ENCODE measurements around the gene NDUFA1. TPM values are rescaled to one million over a fixed set of nuclear protein-coding genes. Genes with fewer than 3 reads are reported as not detected.
"Not testable (repeated sequence)": the region's sequence is repeated elsewhere in the genome, so short reads cannot be mapped to it uniquely, and the experiment has no call there.

NDUFA1 gene
- total RNA-seq, 2 experiments from 2014 or later = 110 to 111 TPM

- DNase-seq (peak; percentile 29), ATAC-seq (no peak)
- ChIA-PET POLR2A (interaction anchor here (0.8 kb wide), 1 partner anchor 85 kb away, joined by 3 read pairs; no protein-coding TSS in a partner anchor), CTCF (interaction anchor here (0.7 to 2.3 kb wide), 5 partner anchors 8 to 89 kb away, joined by 3 to 6 read pairs (median 4); partner anchors contain the start of genes RPL39 and UPF3B)
- Mint-ChIP-seq H3K36me3 (ENCODE audit: low read depth) (peaks cover 15% of the 10 kb centered on the region), H3K9me3 (ENCODE audit: insufficient read depth) (no peaks in the 10 kb centered on the region), H3K4me1 (ENCODE audit: low read depth) (peaks cover 23% of the 10 kb centered on the region), H3K4me3 (no peak overlapping the region), H3K27me3 (ENCODE audit: low read depth) (no peaks in the 10 kb centered on the region), H3K27ac (peak overlapping the region; percentile 21)
Observed at GRCh38 chrX:119880076-119880475, 8.4 kb downstream of the NDUFA1 start.

GRCh38 chrX:119880552-119881437, 9.2 kb downstream of the NDUFA1 start:
- Mint-ChIP-seq H3K27me3 (ENCODE audit: low read depth) (no peaks in the 10 kb centered on the region), H3K9me3 (ENCODE audit: insufficient read depth) (no peaks in the 10 kb centered on the region), H3K36me3 (ENCODE audit: low read depth) (peaks cover 15% of the 10 kb centered on the region), H3K27ac (peak overlapping the region; percentile 21), H3K4me3 (no peak overlapping the region), H3K4me1 (ENCODE audit: low read depth) (peaks cover 23% of the 10 kb centered on the region)
- ChIA-PET POLR2A (no interaction called here), CTCF (interaction anchor here (0.7 to 0.8 kb wide), 3 partner anchors 9 to 89 kb away, joined by 3 to 4 read pairs (median 4); partner anchors contain the start of gene RPL39)
- DNase-seq (peak; percentile 56), ATAC-seq (peak; percentile 87)

DNA sequence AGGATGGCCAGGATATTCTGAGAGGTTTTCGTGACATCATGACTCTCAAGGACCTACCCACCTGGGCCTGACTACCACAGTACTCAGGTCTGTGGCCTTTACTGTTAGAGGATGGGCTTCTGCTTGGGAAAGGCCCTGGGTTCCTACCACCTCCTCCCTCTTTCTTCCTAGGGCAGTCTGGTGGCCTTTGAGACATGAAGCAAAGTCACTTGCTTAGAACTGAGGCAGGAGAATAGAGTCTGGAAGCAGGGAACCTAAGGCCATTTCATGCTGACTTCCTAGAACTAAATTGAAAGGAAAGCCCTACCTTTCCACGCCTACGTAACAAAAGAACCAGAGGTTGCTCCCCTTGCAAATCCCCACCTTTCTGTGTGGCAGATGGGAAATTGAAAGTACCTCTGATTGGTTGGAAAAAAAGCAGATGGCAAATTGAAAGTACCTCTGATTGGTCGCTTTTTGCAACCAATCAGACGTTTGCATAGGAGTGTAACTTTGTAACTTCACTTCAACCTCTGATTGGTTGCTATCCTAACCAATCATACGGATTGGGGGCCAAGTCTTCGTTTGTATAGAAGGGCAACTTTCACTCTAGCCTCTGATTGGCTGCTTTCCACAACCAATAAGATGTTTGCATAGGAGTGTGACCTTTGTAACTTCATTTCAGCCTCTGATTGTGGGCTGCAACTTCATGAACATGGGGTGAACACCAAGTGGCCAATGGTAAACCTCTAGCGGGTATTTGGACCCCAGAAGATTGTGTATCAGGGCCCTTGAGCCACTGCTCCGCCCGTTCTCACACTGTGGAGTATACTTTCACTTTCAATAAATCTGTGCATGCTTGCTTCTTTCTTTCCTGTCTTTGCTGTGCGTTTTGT, 14.2 kb downstream of the NDUFA1 start:
- no peaks in the 10 kb centered on the region for H3K27me3 Mint-ChIP-seq (ENCODE audit: low read depth)
- H3K36me3 Mint-ChIP-seq (ENCODE audit: low read depth) = peaks cover under 1% of the 10 kb centered on the region
- ChIA-PET POLR2A (no interaction called here), CTCF (interaction anchor here (1.2 kb wide), 1 partner anchor 16 kb away, joined by 3 read pairs; no protein-coding TSS in a partner anchor)
- H3K4me1 Mint-ChIP-seq (ENCODE audit: low read depth) = peaks cover 13% of the 10 kb centered on the region
- no peaks in the 10 kb centered on the region for H3K9me3 Mint-ChIP-seq (ENCODE audit: insufficient read depth)
- peak; percentile 58 for DNase-seq
- peak; percentile 73 for ATAC-seq
- peak overlapping the region; percentile 52 for H3K27ac Mint-ChIP-seq
- H3K4me3 Mint-ChIP-seq = peak overlapping the region; percentile 45

DNA sequence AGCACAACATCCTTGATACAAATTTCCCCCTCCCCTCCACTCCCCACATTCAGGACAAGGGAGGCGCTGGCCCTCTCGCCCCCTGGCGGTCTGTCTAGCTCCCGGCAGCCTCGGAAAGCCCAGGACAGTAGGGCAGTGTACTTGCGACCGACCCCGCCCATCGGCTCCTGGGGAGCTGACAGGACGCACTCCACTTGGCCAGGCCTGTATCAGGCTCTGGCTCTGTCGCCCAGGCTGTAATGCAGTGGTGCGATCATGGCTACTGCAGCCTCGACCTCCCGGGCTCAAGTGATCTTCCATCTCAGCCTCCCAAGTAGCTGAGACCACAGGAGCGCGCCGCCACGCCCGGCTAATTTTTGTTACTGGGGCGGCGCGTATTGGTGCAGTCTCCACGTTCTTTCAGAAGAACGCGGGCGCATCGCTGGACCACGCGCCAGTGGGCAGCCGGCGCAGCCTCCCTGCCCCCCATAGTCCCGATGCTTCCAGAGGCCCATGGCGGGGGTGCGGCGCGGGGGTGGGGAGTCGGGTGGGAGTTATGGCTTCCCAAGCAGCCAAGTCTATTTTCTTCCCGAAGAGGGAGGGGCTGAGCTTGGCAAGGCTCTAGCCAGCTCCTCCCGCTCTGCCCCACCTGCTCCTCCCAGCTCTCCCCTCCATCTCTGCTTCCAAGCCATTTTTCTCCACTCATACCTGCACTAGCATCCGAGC, 16.2 kb downstream of the NDUFA1 start:
- DNase-seq (peak; percentile 58), ATAC-seq (peak; percentile 83)
- Mint-ChIP-seq H3K9me3 (ENCODE audit: insufficient read depth) (no peaks in the 10 kb centered on the region), H3K4me3 (peak overlapping the region; percentile 31), H3K27ac (no peak overlapping the region), H3K36me3 (ENCODE audit: low read depth) (no peaks in the 10 kb centered on the region), H3K4me1 (ENCODE audit: low read depth) (peaks cover 12% of the 10 kb centered on the region), H3K27me3 (ENCODE audit: low read depth) (no peaks in the 10 kb centered on the region)
- CTCF ChIA-PET = interaction anchor here (0.8 to 2.1 kb wide), 9 partner anchors 9 to 406 kb away, joined by 3 to 6 read pairs (median 3); partner anchors contain the start of gene RPL39
- POLR2A ChIA-PET = interaction anchor here (1.0 kb wide), 1 partner anchor 18 kb away, joined by 5 read pairs; no protein-coding TSS in a partner anchor

GRCh38 chrX:119890626-119891025, 19.0 kb downstream of the NDUFA1 start:
- POLR2A ChIA-PET = not testable (repeated sequence)

GRCh38 chrX:119891961-119892692, 20.5 kb downstream of the NDUFA1 start:
- POLR2A ChIA-PET; H3K4me1 Mint-ChIP-seq (ENCODE audit: low read depth); H3K9me3 Mint-ChIP-seq (ENCODE audit: insufficient read depth); CTCF ChIA-PET; H3K27me3 Mint-ChIP-seq (ENCODE audit: low read depth); H3K36me3 Mint-ChIP-seq (ENCODE audit: low read depth); H3K4me3 Mint-ChIP-seq; ATAC-seq; H3K27ac Mint-ChIP-seq; DNase-seq: not testable (repeated sequence)

More at GRCh38 chrX:119890626-119891025, 19.0 kb downstream of the NDUFA1 start:
- peaks cover 12% of the 10 kb centered on the region for H3K4me1 Mint-ChIP-seq (ENCODE audit: low read depth)
- not testable (repeated sequence) for H3K27me3 Mint-ChIP-seq (ENCODE audit: low read depth); H3K4me3 Mint-ChIP-seq; H3K36me3 Mint-ChIP-seq (ENCODE audit: low read depth); H3K9me3 Mint-ChIP-seq (ENCODE audit: insufficient read depth); ATAC-seq; H3K27ac Mint-ChIP-seq; DNase-seq
- CTCF ChIA-PET = interaction anchor here (1.7 kb wide), 1 partner anchor 10 kb away, joined by 4 read pairs; no protein-coding TSS in a partner anchor

GRCh38 chrX:119895843-119896326, 24.3 kb downstream of the NDUFA1 start, which contains the start of gene AKAP14:
Gene AKAP14 (plus strand): TSS chrX:119895893. CDS start chrX:119903224, 7,331 bp downstream.
- POLR2A ChIA-PET = no interaction called here
- no peaks in the 10 kb centered on the region for H3K9me3 Mint-ChIP-seq (ENCODE audit: insufficient read depth)
- no peak for ATAC-seq
- H3K4me3 Mint-ChIP-seq = no peak within 1 kb of the TSS
- no peak within 1 kb of the TSS for H3K27ac Mint-ChIP-seq
- DNase-seq = no peak
- CTCF ChIA-PET = no interaction called here
- no peaks in the 10 kb centered on the region for H3K4me1 Mint-ChIP-seq (ENCODE audit: low read depth)
- no peaks in the 10 kb centered on the region for H3K27me3 Mint-ChIP-seq (ENCODE audit: low read depth)
- no peaks in the 10 kb centered on the region for H3K36me3 Mint-ChIP-seq (ENCODE audit: low read depth)

GRCh38 chrX:119899125-119899524, 27.5 kb downstream of the NDUFA1 start:
- H3K27me3 Mint-ChIP-seq (ENCODE audit: low read depth) = no peaks in the 10 kb centered on the region
- POLR2A ChIA-PET = no interaction called here
- DNase-seq = no peak
- H3K27ac Mint-ChIP-seq = no peak overlapping the region
- CTCF ChIA-PET = no interaction called here
- H3K4me3 Mint-ChIP-seq = no peak overlapping the region
- H3K9me3 Mint-ChIP-seq (ENCODE audit: insufficient read depth) = no peaks in the 10 kb centered on the region
- H3K4me1 Mint-ChIP-seq (ENCODE audit: low read depth) = no peaks in the 10 kb centered on the region
- H3K36me3 Mint-ChIP-seq (ENCODE audit: low read depth) = no peaks in the 10 kb centered on the region
- no peak for ATAC-seq

GRCh38 chrX:119900976-119901375, 29.3 kb downstream of the NDUFA1 start:
- no peak for ATAC-seq
- no peaks in the 10 kb centered on the region for H3K27me3 Mint-ChIP-seq (ENCODE audit: low read depth)
- H3K4me1 Mint-ChIP-seq (ENCODE audit: low read depth) = no peaks in the 10 kb centered on the region
- CTCF ChIA-PET = interaction anchor here (1.0 kb wide), 1 partner anchor 12 kb away, joined by 5 read pairs; no protein-coding TSS in a partner anchor
- H3K27ac Mint-ChIP-seq = no peak overlapping the region
- no peak overlapping the region for H3K4me3 Mint-ChIP-seq
- H3K9me3 Mint-ChIP-seq (ENCODE audit: insufficient read depth) = no peaks in the 10 kb centered on the region
- no peak for DNase-seq
- POLR2A ChIA-PET = interaction anchor here (0.7 kb wide), 1 partner anchor 10 kb away, joined by 3 read pairs; no protein-coding TSS in a partner anchor
- no peaks in the 10 kb centered on the region for H3K36me3 Mint-ChIP-seq (ENCODE audit: low read depth)

GRCh38 chrX:119916310-119916709, 44.7 kb downstream of the NDUFA1 start:
- no peaks in the 10 kb centered on the region for H3K27me3 Mint-ChIP-seq (ENCODE audit: low read depth)
- no peak for ATAC-seq
- no peak overlapping the region for H3K27ac Mint-ChIP-seq
- ChIA-PET POLR2A (no interaction called here), CTCF (no interaction called here)
- no peak for DNase-seq
- H3K4me3 Mint-ChIP-seq = no peak overlapping the region
- no peaks in the 10 kb centered on the region for H3K4me1 Mint-ChIP-seq (ENCODE audit: low read depth)
- no peaks in the 10 kb centered on the region for H3K9me3 Mint-ChIP-seq (ENCODE audit: insufficient read depth)
- no peaks in the 10 kb centered on the region for H3K36me3 Mint-ChIP-seq (ENCODE audit: low read depth)

Measured in activated CD8-positive, alpha-beta T cell treated with anti-CD3 and anti-CD28 coated beads, Interleukin-2, amount 10 ng/mL, durations not matched to agents 7 days and 5 days (primary cell).